HCT116 (cell line): Measurements from ENCODE around the gene TMA7.

ENCODE experiments used
- CEBPB ChIP-seq: IDR thresholded peaks from 2 replicates; pipeline ENCODE4 v1.6.1; 2012; ENCODE audit warnings: low read depth
- EZH2 ChIP-seq: fragments of 200-600 bp; sonication (generic); IDR thresholded peaks from 2 replicates; pipeline ENCODE4 v1.6.1; 2017; ENCODE audit warnings: antibody characterized with exemption, mixed run types
- EZH2phosphoT487 ChIP-seq: fragments of 200-600 bp; IDR thresholded peaks from 2 replicates; pipeline ENCODE4 v1.6.1; 2018; ENCODE audit warnings: antibody characterized with exemption, borderline replicate concordance
- POLR2A ChIP-seq: IDR thresholded peaks from 2 replicates; pipeline ENCODE4 v1.7.0; 2011; ENCODE audit warnings: borderline replicate concordance; ENCODE audit not compliant: insufficient read depth, insufficient read length; ENCODE audit errors: extremely low read depth
- POLR2AphosphoS5 ChIP-seq: IDR thresholded peaks from 2 replicates; pipeline ENCODE4 v1.6.1; 2011; ENCODE audit warnings: mild to moderate bottlenecking, low read depth, low read length, moderate library complexity
- RAD21 ChIP-seq: IDR thresholded peaks from 2 replicates; pipeline ENCODE4 v1.6.1; 2012; ENCODE audit warnings: low read depth, mild to moderate bottlenecking
- SP1 ChIP-seq: IDR thresholded peaks from 2 replicates; pipeline ENCODE4 v1.6.1; 2012; ENCODE audit warnings: low read depth
- TCF7L2 ChIP-seq: IDR thresholded peaks from 2 replicates; pipeline ENCODE4 v1.7.0; 2011; ENCODE audit warnings: borderline replicate concordance, inconsistent platforms; ENCODE audit not compliant: insufficient read depth, insufficient read length; ENCODE audit errors: extremely low read depth
- ZFX ChIP-seq: fragments of 450-650 bp; IDR thresholded peaks from 2 replicates; pipeline ENCODE4 v1.6.1; 2017
- ZNF274 ChIP-seq: fragments of 200-500 bp; sonication (Bioruptor generic); IDR thresholded peaks from 2 replicates; pipeline ENCODE4 v1.6.1; 2014; ENCODE audit warnings: mild to moderate bottlenecking, low read depth, low read length, inconsistent platforms
- TF ChIP-seq, protein P1 (sequence below), 3 experiments: fragments of 200-600 bp in 1 of 3; sonication (generic) in 1 of 3; IDR thresholded peaks in 2 of 3; conservative IDR thresholded peaks in 1 of 3; 2 replicates each; pipeline ENCODE4 v1.5.1; 2012 to 2017; ENCODE audit warnings: low read depth in 2 of 3, low read length in 2 of 3, antibody characterized with exemption in 1 of 3, borderline replicate concordance in 1 of 3, control low read depth in 1 of 3, mild to moderate bottlenecking in 1 of 3, mixed read lengths in 1 of 3, mixed run types in 1 of 3, moderate library complexity in 1 of 3; ENCODE audit not compliant: insufficient read depth in 1 of 3
- TF ChIP-seq, protein P2 (sequence below): IDR thresholded peaks from 2 replicates; pipeline ENCODE4 v1.6.1; 2012
- TF ChIP-seq, protein P3 (sequence below): IDR thresholded peaks from 2 replicates; pipeline ENCODE4 v1.6.1; 2012; ENCODE audit warnings: low read depth

DNA sequence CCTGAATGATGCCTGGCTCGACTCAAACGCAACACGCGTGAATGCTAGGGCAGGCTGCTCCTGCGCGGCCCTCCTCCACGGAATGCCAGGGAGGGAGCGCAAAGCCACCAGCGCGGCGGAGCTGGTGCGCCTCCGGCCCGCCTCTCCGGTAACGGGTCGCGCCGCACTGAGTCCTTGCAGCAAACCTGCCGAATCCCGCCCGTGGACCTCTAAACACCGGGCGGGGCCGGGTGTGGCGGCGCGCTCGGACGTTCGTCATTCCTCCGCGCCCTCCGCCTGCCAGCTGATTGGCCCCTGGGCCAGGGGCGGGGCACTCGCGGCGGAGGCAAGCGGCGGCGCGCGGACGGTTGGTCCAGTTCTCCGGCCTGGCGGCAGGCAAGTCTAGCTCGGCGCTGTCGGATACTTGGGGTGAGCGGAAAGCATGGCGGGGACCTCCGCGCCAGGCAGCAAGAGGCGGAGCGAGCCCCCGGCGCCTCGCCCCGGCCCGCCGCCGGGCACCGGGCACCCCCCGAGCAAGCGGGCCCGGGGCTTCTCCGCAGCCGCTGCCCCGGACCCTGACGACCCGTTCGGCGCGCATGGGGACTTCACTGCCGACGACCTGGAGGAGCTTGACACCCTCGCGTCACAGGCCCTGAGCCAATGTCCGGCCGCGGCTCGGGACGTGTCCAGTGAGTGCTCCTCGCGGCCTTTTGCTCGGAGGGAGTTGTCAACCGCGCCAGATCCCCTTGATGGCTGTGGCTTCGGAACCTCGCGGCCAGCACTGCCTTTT, 6.6 kb downstream of the TMA7 start, which contains the start of gene ATRIP:
- TF ChIP-seq EZH2phosphoT487: no peak
- TF ChIP-seq POLR2AphosphoS5: peak; percentile 99
- TF ChIP-seq, protein P1, sequence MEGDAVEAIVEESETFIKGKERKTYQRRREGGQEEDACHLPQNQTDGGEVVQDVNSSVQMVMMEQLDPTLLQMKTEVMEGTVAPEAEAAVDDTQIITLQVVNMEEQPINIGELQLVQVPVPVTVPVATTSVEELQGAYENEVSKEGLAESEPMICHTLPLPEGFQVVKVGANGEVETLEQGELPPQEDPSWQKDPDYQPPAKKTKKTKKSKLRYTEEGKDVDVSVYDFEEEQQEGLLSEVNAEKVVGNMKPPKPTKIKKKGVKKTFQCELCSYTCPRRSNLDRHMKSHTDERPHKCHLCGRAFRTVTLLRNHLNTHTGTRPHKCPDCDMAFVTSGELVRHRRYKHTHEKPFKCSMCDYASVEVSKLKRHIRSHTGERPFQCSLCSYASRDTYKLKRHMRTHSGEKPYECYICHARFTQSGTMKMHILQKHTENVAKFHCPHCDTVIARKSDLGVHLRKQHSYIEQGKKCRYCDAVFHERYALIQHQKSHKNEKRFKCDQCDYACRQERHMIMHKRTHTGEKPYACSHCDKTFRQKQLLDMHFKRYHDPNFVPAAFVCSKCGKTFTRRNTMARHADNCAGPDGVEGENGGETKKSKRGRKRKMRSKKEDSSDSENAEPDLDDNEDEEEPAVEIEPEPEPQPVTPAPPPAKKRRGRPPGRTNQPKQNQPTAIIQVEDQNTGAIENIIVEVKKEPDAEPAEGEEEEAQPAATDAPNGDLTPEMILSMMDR (IDR thresholded peaks at IDR 0.05 in 2 of 3, conservative IDR thresholded peaks at IDR 0.05 in 1 of 3; ENCODE audit: borderline replicate concordance in 1 of 3, insufficient read depth in 1 of 3, low read depth in 2 of 3, low read length in 2 of 3): no peak
- peak; percentile 41 for TF ChIP-seq TCF7L2
- peak; percentile 95 for TF ChIP-seq POLR2A
- no peak for TF ChIP-seq EZH2
- TF ChIP-seq, protein P2, sequence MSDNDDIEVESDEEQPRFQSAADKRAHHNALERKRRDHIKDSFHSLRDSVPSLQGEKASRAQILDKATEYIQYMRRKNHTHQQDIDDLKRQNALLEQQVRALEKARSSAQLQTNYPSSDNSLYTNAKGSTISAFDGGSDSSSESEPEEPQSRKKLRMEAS: no peak
- TF ChIP-seq SP1: no peak
- TF ChIP-seq ZNF274: no peak
- peak; percentile 88 for TF ChIP-seq ZFX
- TF ChIP-seq, protein P3, sequence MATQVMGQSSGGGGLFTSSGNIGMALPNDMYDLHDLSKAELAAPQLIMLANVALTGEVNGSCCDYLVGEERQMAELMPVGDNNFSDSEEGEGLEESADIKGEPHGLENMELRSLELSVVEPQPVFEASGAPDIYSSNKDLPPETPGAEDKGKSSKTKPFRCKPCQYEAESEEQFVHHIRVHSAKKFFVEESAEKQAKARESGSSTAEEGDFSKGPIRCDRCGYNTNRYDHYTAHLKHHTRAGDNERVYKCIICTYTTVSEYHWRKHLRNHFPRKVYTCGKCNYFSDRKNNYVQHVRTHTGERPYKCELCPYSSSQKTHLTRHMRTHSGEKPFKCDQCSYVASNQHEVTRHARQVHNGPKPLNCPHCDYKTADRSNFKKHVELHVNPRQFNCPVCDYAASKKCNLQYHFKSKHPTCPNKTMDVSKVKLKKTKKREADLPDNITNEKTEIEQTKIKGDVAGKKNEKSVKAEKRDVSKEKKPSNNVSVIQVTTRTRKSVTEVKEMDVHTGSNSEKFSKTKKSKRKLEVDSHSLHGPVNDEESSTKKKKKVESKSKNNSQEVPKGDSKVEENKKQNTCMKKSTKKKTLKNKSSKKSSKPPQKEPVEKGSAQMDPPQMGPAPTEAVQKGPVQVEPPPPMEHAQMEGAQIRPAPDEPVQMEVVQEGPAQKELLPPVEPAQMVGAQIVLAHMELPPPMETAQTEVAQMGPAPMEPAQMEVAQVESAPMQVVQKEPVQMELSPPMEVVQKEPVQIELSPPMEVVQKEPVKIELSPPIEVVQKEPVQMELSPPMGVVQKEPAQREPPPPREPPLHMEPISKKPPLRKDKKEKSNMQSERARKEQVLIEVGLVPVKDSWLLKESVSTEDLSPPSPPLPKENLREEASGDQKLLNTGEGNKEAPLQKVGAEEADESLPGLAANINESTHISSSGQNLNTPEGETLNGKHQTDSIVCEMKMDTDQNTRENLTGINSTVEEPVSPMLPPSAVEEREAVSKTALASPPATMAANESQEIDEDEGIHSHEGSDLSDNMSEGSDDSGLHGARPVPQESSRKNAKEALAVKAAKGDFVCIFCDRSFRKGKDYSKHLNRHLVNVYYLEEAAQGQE: no peak
- no peak for TF ChIP-seq CEBPB
- TF ChIP-seq RAD21: no peak
